Measurements from ENCODE around the gene ELF4.

- TF ChIP-seq POLR2A (IDR thresholded peaks at IDR 0.05), result no peak
- no peak for TF ChIP-seq CTCF (IDR thresholded peaks at IDR 0.05)
These were observed 15.0 kb upstream of the ELF4 start for GRCh38 chrX:130125091-130125874.

Data from prostate gland (tissue), 2 donors.